SU-DHL-6 (cell line): ENCODE data around the gene NR0B2.

ENCODE experiments used
- EZH2phosphoT487 ChIP-seq: fragments of 200-600 bp; sonication (generic), shearing (Covaris generic); conservative IDR thresholded peaks from 2 replicates; pipeline ENCODE4 v1.6.1; 2018; ENCODE audit warnings: mild to moderate bottlenecking, antibody characterized with exemption, low read length, moderate library complexity, mixed read lengths
- TF ChIP-seq, protein P1 (sequence below): fragments of 200-600 bp; sonication (generic); IDR thresholded peaks from one replicate; pipeline ENCODE4 v1.5.1; 2017; ENCODE audit warnings: antibody characterized with exemption, mild to moderate bottlenecking, low read length, moderate library complexity; ENCODE audit not compliant: insufficient read depth, poor library complexity, severe bottlenecking

DNA sequence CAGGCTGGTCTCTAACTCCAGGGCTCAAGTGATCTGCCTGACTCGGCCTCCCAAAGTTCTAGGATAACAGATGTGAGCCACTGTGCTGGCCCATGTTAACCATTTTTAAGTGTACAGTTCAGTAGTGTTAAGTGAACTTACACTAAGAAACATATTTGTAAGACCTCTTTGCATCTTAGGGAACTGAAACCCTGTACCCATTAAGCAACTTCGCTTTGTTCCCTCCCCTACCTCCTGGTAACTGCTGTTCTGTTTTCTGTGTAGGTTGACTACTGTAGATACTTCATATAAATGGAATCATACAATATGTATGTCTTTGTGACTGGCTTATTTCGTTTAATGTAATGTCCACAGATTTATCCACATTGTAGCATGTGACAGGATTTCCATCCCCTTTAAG lies 18.8 kb upstream of the NR0B2 start:
- TF ChIP-seq, protein P1, sequence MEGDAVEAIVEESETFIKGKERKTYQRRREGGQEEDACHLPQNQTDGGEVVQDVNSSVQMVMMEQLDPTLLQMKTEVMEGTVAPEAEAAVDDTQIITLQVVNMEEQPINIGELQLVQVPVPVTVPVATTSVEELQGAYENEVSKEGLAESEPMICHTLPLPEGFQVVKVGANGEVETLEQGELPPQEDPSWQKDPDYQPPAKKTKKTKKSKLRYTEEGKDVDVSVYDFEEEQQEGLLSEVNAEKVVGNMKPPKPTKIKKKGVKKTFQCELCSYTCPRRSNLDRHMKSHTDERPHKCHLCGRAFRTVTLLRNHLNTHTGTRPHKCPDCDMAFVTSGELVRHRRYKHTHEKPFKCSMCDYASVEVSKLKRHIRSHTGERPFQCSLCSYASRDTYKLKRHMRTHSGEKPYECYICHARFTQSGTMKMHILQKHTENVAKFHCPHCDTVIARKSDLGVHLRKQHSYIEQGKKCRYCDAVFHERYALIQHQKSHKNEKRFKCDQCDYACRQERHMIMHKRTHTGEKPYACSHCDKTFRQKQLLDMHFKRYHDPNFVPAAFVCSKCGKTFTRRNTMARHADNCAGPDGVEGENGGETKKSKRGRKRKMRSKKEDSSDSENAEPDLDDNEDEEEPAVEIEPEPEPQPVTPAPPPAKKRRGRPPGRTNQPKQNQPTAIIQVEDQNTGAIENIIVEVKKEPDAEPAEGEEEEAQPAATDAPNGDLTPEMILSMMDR: no peak
- TF ChIP-seq EZH2phosphoT487: no peak
